Measurements from ENCODE around the gene SCFD2.

Gene SCFD2

DNA sequence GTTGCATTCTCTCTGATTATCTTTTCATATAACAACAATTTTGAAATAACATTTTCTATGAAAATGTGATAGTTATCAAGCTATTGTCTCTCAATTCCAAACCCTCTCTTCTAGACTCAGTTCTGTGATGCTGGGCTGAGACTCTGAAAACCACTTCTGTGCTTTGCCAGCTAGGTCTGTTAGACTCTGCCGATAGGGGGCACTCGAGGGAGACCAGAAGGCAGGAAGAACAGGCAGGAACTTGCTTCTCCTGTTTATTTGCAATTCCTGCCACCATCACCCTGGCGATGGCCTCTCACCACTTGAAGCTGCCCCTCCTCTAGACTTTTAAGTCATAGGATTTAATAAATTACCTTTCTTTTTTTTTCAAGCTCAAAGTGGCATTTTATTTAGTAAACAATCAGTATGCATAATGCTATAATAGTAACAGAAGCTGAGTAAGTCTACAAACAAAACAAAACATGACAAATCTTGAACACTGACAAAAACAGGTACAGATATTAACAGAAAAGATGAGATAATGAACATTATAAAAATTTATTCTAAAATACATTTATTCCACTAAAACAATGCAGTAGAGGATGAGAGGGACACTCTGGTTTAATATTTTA lies 454.1 kb downstream of the SCFD2 start:
- DNase-seq: peak; percentile 65 to 79

DNA sequence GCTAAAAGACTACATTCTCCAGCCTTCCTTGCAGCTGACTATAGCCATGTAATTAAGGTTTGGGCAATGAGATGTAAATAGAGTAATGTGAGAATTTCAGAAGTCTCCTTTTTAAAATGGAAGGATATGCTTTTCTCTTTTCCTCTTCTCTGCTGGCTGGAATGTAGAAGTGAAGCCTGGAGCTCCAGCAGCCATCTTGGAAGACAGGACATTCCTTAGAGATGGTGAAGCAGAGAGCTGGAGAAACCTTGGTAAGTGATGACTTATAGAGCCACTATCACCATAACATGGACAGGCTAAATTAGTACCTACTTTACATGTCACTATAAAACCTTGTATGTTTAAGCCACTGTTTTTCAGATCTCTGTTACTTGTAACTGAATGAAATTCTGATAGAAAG lies 455.7 kb downstream of the SCFD2 start:
- DNase-seq: no peak

DNA sequence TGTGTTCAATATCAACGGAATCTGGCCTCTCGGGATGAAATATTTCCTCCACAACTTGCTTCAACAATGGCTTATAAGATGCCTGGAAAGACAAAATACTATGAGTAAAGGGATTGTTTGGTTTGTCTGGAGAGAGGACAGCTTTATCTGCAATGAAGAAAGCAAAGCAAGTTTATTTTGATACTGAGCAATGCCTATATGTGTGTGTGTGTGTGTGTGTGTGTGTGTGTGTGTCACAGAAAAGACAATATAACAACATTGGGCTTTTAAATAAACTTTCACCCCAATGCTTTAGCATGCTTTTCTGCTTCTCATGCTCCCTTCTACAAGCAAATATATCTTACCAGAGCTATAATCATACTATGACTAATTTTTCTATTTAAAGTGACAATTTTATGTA lies 458.4 kb downstream of the SCFD2 start:
- no peak for DNase-seq

DNA sequence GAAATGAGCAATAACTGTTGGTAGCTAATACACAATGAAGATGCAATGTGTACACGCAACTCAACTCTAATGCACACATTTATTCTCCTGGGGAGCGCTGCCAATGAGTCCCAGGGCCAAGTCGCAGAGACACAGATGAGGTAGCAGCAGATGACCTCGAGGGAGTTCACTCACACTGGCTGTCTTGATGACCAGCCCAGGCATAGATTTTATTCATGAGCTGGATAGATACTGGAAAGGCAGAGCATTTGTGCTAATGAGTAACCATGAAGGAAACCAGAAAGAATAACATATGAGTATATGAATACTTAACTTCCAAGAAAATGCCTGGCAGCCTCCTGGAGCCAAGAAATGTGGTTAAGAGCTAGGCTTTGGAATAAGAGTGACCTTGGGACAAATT lies 461.4 kb downstream of the SCFD2 start:
- no peak for DNase-seq

DNA sequence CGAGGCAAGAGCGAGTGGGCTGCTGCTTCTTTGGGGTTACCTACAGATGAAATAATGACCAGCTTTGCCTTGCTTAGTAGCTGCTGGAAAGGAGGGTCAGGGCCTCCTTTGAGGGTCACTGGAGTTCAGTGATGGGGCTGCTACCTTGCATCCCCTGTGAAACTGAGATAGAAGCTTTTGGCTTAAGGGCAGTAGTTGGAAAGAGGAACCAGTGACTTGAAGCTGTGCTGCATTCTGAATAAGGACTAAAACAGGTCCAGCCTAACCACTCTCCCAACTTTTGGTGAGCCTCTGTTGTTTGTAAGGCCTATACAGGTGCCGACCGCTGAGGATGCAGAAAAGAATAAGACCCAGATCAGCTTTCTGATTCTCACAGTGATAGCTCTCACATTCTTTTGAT lies 462.6 kb downstream of the SCFD2 start:
- DNase-seq: no peak

DNA sequence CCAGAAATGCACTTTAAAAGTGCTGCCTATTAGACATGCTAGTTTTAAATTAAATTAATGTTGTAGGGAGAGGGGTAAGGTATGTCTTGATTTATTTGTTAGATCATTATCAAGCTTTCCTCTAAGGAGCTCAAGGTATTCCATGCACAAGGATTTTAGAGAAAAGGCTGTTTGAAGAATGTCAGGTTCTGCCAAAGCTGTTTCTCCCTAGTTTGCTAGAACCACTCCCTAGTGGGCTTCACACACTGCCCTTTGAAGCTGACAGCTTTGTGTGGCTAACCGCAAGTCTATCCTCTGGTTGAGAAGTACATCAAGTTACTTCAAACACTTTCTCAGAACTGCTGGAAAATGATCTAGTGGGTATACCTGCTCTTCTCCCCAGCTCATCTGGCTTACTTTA lies 471.4 kb downstream of the SCFD2 start:
- DNase-seq: no peak

DNA sequence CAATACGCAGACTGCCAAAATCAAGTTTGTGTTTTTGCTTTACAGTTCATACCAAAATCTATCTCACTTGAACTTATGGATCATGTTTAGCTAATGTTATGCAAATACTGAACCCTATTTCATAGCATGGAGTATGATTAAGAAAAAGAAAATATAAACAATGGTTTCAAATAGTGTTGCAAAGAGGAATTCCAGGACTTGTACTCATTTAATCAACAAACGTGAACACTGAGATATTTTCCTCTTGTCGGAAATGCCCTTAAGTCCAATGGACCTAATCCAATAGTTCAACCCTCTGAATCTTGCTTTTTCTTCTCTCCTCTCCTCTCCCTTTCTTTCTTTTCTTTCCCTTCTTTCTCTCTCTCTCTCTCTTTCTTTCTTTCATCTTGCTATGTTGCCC lies 473.0 kb downstream of the SCFD2 start:
- DNase-seq: no peak

DNA sequence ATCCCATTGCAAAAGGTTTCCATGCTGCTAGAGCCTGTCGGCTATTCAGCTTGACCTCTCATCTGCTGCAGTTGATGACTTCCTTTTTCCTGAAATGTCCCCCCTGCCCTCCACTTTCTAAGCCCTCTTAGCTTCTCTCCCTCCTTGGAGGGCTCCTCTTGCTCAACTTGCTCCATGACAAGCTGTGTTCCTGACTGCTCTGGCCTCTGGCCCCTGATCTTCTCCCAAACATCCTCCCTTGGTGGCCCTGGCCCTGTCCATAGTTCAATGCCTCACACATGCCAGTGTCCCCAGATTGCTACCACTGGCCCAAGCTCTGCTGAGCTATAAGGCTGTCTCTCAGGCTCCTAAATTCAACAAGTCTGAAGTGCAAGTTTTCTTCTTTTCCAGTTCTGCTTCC lies 474.1 kb downstream of the SCFD2 start:
- no peak for DNase-seq

DNA sequence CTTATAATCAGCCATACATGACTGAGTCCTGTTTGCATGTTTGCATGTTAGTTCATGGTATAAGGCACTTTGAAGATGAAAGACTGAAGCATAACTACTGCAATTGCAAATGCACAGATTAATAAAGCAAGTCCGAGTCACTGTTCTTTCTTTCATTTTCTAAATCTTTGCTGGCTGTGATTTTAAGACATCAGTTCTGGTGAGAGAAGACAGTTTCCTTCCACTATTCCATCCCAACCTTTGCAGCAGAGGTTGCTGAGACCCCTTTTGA lies 475.4 kb downstream of the SCFD2 start:
- DNase-seq: no peak

DNA sequence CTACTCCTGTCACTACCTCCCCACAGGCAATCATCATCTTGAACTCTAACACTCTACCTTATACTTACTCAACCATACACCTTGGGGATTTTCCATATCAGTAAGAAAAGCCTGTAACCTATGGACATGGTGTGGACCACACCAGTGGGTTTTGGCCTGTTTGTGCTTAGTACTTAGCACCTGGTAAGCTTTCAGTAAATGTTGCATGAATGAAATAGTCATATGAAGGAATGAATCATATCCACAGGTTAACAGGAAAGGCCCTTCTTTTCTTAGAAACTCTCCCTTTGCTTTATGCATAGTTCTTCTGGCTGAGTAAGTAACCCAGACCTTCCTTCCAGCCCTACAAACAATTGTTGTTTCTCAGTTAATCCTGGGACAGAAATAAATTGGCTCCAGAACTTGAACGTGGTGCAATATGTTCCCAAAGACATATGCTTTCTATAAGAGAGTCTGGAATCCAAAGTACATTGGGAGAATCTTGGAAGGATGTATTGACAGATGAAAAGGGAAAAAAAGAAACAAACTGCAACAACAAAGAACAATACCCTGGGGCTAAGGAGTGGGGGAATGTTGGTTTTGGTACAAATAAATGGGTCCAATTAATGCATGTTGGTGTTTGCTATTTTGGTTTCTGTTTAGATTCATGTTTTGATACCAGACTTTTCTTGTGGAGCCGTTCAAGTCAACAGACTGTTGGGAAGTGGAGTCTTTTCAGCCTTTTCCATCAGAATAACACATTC lies 475.9 kb downstream of the SCFD2 start:
- DNase-seq: no peak

DNA sequence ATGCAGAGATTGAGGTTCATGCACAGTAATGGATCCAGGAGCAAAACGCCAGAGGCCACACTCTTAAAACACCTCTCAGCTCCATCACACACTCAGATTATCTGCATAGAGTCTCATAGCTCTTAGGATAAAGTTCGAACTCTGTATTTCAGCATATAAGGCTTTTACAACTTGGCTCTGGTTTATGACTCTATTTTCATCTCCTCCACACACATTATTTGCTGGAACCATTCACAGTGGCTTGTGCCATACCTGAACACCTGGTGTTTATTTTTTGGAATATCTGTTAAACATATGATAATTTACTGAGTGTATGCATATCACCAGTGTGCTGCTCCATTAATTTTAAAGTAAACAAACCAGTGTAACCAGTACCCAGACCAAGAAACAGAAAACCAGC lies 476.5 kb downstream of the SCFD2 start:
- no peak for DNase-seq

DNA sequence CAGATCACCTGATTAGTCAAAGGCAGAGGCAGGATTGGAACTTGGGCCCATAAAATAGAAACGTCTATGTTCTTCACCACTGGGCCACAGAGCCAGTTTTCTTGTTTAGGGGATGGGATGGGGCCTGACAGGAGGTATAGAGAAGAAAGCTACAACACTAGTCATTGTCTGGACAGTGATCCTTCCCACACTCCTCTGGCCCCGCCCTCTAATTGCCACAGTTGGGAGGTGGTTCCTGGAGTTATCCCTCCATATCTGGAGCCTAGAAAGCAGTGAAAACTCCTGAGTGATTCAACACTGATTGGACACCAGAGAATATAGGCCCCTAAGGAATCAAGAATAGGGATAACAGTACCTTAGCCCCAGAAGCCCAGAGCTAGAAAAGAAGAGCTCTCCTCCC lies 480.9 kb downstream of the SCFD2 start:
- no peak for DNase-seq

DNA sequence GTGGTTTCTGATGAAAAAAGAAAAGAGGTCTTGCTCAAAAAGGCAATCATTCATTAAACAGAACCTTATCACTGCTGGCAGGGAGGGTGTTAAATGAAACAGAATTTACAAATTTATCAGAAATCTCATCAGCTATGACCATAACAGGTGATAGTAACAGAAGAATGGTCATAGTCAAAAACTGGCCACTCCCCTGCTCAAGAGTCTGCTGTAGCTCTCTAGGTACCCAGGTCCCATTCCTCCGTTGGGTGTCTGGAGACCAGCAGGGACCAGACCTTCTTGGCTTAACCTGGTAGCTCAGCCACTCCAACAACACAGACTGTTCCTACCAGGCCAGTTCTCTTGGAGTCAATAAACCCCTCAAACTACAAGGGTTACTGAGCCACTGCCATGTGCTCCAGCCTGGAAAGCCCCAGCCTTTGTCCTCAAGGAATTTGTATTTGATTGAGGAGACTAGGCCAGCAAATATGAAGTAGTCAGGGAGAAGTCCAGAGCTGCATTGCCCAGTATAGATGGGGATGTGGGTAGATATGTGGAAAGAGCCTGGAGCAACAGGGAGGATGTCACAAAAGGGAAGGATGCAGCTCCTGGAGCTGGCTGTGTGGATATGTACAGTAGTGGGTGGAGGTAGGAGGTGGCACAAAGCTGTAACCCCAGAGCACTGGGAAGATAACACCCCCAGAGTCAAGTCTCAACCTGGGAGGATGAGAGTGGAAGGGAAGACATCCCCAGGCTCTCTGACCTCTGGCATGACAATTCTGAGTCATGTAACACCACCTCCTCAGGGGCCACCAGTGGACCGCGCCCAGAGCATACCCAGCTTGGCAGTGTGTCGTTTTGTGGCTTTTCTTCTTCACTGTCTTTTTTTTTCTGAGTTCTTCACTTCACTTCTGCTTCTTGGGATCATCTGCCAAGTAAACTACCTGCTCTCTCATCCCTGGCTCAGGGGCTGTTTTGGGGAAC lies 481.9 kb downstream of the SCFD2 start:
- no peak for DNase-seq

DNA sequence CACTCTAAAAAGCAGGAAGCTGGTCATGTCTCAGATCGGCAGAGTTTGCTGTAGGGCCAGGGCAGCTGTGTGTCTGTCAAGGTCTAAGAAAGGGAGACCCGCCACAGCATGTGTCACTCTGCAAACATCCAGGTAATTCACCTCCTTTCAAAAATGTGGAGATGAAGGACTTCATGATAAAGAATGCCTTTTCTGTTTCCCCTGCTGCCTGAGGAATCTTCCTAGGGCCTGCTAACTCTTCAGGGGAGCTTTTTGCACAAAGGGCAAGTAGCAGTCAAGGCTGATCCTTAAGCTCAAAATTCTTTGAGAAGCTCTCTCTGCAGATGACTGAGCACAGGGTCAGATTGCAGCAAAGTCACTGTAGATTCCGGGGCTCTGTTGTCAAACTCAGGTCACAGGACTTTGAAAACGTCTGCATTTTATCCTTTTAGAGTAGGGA lies 482.7 kb downstream of the SCFD2 start:
- no peak for DNase-seq

DNA sequence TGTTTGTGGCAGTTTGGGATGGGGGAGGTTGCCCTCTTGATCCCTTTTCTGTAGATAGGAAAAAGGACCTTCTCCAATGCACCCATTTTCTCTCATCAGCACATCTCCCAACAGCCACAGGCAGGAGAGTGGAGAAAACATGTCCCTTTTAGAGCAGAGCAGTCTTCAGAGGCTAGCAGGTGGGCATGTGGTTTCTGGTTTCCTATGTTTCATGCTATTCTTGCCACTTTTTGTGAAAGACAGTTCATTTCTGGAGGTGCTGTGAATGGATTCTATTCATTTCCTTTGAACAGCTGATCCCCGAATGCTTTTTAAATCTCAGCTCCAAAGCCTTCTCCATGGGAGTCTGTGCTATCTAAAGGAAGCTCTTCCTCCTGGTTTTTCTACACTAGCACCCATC lies 484.9 kb downstream of the SCFD2 start:
- DNase-seq: no peak

DNA sequence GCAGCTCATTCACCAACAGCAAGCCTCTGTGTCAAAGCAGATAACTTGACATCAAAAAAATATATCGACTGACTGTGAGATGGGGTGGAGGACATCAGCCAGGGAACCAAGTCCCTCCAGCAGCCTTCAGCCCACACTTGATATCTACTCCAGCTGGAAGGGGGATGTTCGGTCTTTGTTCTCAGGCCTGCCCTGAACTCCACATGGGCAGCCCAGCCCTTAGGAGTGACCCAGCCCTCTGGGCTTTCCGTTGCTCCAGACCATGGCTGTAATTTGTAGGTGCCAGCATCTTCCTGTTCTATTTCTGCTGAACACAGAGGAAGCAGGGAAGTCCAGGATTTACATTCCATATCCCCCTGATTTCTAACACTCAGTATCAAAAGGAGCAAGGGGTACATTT lies 486.4 kb downstream of the SCFD2 start:
- DNase-seq: no peak

DNA sequence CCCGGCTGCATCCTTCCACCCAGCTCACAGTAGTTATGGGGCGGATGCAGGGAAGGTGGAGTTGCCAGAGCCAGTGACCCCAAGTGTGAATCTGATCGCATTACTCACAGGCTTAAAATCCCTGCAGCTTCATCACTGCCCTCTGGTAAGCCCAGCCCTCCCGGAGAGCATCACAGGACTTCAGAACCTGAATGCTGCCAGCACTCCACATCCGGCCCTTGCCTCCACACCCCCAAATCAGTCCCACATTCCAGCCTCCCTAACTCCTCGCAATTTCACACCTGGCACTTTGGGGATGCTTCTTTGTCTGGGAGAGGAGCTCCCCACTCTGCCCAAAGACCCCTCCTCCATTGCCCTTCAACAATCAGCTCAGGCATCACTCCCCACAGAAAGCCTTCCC lies 488.2 kb downstream of the SCFD2 start:
- DNase-seq: no peak

DNA sequence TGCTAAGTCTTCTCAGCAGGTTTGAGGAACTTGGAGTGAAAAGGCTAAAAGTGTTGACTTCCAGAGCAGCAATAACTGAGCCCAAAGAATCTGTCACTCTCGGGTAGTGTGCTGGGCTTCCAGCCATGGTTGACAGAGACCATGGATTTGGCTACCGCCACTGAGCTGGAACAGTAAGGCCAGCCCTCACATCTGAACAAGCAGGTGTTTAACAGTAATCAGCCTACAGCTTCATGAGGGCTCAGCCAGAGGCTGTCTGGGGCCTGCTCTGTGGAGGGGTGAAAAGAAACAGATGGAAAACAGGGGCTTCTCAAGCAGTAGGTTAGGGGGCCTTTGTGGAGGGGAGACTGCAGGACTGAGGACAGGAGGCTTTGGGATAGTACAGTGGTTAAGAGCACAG lies 488.8 kb downstream of the SCFD2 start:
- DNase-seq: no peak

DNA sequence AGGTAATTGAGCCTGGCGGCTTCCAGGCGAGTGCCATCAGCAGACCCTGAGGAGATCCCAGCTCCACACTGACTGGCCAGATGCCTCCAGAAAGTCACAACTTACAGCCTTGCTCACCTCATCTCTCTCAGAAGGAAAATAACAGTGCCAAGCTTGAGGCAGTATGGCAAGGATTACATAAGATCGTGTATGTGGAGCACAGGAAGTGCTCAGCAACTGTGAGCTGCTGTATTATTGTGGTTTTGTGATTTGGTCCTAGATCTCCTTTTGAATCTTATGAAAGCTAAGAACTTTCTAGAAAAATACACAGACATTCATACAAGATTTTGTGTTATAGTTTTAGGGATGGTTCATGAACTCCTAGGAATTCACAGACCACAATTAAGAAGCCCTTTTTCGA lies 489.8 kb downstream of the SCFD2 start:
- DNase-seq: no peak

DNA sequence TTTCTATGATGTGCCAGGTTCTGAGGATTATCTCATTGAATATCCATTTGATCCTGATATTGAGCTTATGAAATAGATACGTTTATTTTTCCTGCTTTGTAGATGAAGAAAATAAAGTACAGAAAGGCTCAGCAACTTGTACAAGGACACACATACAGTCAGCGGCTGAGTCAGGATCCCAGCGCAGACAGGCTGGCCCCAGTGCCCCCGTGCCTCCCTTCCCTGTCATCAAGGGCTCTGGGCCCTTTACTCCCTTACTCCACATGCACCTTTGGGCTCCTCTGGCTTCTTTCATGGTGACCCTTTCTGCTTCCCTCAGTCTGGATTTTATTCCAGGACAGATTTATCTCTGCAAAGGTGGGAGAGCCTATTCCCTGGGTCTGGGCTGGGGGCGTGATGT lies 490.9 kb downstream of the SCFD2 start:
- DNase-seq: no peak

DNA sequence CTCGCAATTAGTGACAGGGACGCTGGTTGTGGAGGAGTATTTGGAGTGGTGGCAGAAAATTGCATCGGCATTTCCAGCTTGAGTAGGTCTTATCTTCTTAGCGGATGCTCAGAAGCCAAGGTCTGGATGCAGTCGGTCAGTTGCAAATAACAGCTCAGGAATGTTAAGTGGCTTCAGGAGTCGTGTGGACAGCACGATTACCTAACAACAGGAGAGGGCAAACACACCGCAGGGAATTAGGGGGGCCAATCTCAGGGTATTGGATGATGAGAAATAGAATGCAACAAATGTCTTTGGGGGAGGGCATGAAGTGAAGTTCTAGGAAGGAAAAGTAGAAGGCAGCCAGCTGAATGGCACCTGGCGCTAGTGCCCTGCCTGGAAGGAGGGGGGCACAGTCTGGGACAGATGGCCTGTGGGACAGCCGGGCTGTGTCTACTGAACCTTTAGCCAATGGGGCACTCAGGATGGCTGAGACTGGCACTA lies 492.0 kb downstream of the SCFD2 start:
- no peak for DNase-seq

DNA sequence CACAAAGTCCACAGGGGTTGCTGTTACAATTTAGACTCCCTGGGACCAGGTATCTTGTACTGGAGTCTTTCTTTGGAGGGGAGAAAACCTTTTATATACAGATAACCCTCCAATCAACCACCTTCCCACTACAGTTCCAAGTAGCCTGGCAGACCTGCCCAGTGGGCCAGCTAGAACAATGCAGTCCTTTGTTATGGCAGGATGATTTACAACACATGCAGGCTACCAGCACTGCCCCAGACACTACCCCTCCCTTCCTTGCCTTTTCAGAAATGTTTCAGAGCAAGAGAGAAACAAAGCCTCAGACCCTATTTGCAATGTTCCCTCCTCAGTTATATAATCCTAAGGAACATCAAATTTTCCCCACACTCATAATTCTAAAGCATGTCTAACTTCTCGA lies 492.7 kb downstream of the SCFD2 start:
- no peak for DNase-seq

DNA sequence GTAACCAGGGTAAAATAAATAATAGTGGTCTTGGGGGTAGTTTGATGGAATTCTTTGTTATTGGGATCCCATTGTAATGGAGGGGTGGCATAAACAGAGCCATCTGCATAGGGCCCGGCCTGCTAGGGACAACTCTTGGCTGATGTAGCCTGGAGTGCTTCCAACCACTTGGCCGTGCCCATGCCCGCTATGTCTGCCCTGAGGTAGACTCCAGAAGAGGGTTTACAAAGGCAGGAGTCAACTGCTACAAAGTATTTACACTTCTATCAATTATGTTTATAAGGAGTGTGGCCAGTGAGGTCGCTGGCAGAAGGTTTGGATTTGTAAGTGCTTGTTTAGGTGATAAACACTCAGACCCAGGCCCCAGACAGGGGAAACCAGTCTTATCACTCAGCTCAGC lies 495.6 kb downstream of the SCFD2 start:
- DNase-seq: peak in 1 of 2 experiments; percentile 15

DNA sequence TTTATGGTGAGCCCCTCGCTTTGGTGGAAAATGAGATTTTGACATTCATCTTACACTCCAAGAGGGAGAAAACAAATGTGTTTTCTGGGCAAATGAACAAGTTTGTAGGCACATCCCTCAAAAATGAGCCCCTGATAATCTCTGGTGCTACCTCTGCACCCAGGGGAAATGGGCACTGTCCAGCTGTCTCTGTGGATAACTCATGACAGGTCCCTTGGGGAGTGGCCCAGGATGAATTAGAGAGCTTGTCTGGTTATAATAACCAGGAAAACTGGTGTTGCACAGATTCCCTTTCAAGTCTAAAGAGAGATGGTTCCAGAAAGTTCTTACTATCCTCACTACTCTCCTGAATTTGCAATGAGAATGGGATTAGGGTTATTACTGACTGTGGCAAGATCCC lies 496.2 kb downstream of the SCFD2 start:
- DNase-seq: no peak

Measured in SHP77 (cell line).